A172 (cell line): ENCODE measurements around the gene ZBTB5. TPM values are rescaled to one million over a fixed set of nuclear protein-coding genes. Genes with fewer than 3 reads are reported as not detected.
"Not testable (repeated sequence)": the region's sequence is repeated elsewhere in the genome, so short reads cannot be mapped to it uniquely, and the experiment has no call there.

Experiments used
- DNase-seq: peaks from one replicate; pipeline ENCODE4 v3.0.0-alpha.2; 2015; ENCODE audit warnings: low spot score
- total RNA-seq: library from RNA; depleted of rRNA; stranded (reverse); fragments of >200 nt; shearing (Covaris generic); gene quantifications from 2 replicates; pipeline ENCODE4 v1.2.3, GENCODE V29; 2014; rRNA removed

The ZBTB5 gene, protein sequence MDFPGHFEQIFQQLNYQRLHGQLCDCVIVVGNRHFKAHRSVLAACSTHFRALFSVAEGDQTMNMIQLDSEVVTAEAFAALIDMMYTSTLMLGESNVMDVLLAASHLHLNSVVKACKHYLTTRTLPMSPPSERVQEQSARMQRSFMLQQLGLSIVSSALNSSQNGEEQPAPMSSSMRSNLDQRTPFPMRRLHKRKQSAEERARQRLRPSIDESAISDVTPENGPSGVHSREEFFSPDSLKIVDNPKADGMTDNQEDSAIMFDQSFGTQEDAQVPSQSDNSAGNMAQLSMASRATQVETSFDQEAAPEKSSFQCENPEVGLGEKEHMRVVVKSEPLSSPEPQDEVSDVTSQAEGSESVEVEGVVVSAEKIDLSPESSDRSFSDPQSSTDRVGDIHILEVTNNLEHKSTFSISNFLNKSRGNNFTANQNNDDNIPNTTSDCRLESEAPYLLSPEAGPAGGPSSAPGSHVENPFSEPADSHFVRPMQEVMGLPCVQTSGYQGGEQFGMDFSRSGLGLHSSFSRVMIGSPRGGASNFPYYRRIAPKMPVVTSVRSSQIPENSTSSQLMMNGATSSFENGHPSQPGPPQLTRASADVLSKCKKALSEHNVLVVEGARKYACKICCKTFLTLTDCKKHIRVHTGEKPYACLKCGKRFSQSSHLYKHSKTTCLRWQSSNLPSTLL
- 8.9 and 9.7 TPM in 2 replicates for total RNA-seq

DNA sequence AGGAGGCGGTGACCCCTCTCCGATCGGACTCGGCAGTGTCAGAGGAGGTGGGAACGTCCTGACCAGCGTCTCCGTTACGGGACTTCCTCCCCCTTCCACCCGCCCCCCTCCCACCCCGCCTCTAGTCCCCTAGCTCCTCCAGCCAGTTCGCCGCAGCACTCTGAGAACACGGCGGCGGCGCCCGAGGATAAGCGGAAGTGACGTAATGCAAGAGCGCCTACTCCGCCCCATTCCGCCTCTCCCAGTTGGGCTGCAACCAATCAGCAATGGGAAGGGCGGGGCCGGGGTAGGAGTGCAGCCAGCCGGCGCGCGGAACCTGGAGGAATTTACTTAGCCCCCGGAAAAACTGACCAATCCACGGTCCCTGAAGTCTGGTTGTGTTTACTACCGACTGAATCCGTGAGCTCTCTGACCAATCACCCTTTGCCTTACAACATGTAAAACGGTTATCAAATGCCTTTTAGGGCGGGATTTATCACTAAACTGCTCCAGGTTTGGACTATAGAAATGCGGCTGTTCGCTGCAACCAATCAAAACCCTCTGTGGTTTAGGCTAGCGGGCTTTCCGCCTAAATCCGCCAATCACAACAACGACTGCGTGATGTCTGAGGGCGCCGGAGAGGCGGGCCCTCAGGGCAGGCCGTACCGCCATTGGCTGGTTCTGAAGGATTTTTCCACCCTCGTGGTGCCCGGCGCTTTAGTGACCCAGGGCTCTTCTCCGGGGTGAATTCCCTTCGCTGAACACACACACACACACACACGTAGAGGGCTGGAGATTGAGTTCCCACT lies at the start of gene ZBTB5:
Gene ZBTB5, minus strand, starts transcription at position 202 of the 788 bp plus-strand sequence. CDS start 22,899 bp downstream, outside the sequence.
- DNase-seq, result peak; percentile 99

DNA sequence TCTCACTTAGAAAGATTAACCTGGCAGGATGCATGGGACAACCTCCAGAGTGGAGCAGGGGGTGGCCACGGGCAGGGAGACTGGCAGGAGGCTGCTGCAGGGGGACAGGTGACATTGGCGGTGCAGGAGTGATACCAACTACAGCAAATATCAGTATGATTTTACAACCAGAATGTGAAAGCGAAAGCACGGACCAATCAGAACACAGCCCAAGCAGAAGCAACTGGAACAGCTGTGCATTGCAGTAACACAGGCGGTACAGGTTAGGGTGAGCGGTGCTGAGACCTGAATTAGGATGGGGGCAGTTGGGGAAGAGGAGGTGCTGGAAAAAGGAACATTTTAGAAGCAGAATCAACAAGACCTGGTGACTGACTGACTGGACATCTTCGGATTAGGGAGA lies 49.7 kb upstream of the ZBTB5 start:
- no peak for DNase-seq

DNA sequence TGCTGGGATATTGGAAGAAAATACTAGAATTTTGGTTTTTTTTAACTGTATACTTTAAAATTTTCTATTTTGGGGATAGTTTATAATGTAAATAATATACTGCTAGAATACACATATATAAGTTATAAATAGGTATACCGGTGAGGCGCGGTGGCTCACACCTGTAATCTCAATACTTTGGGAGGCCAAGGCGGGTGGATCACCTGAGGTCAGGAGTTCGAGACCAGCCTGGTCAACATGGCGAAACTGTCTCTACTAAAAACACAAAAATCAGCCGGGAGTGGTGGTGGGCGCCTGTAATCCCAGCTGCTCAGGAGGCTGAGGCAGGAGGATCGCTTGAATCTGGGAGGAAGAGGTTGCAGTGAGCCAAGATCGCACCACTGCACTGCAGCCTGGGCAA lies 49.2 kb upstream of the ZBTB5 start:
- not testable (repeated sequence) for DNase-seq

DNA sequence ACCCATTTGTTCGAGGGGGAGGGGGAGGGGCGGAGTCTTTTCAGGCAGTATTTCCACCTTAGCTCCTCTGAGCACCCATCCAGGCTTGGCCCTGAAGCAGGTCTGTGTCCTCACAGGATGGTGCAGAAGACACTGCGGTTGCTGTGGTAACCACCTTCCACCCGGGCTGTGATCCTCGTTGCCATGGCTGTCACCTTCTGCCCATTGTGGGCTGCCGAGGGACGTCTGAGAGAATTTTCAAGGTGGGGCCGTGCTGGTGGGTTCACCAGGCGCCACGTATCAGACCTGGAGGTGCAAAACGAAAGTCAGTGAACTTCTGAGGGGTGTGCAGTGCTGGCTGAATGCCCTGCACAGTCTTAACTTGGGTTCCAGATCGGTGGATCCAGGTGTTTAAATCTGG lies 47.2 kb upstream of the ZBTB5 start:
- no peak for DNase-seq

DNA sequence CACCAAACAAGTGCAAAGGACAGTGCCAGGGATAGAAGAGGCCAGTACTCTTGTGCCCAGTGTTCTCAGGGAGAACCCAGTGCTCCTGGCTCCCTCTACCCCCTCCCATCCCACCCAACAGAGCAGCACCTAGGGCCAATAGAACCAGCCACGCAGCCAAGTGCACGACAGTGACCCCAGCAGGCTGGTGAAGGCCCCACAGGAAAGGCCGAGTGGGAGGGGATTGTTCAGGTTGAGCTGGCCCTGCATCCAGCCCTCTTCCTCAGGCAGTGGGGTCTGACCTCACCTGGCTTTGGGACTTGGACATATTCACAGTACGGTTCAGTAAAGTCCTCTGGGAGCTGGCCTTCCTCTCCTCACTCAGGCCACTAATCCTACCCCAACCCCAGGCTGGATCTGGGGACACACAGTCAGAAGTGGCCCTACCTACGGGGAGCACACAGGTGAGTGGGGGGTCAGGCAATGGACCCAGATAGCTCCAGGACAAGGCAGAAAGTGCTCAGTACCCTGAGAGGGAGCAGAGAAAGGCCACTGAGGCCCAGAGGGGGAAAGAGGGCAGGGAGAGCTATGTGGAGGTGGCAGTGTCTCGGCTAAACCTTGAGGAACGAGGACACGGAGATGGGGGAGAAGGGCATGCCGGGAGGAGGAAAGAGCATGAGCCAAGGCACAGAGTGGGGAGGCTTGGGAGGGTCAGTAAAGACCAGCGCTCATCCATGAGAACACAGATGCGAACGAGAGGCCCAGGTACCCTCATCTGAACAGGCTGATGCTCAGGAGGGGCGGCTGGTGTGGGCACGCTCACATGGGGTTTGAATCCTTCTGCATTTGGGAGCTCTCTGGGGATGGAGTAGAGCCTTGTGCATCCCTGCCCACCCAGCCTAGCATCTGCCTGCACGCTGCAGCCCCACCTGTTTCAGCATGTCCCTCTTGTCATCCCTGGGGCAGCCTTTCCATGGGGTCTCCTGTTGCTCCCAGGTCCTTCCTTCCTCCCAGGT lies 46.1 kb upstream of the ZBTB5 start:
- no peak for DNase-seq

DNA sequence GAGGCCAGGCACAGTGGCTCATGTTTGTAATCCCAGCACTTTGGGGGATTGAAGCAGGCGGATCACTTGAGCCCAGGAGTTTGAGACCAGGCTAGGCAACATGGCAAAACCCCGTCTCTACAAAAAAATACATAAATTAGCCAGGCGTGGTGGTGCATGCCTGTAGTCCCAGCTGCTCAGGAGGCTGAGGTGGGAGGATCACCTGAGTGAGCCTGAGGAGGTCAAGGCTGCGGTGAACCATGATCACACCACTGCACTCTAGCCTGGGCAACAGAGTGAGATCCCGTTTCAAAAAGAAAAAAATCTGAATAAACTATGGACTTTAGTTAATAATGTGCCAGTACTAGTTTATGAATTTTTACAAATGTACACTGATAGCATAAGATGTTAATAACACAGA lies 44.8 kb upstream of the ZBTB5 start:
- not testable (repeated sequence) for DNase-seq

DNA sequence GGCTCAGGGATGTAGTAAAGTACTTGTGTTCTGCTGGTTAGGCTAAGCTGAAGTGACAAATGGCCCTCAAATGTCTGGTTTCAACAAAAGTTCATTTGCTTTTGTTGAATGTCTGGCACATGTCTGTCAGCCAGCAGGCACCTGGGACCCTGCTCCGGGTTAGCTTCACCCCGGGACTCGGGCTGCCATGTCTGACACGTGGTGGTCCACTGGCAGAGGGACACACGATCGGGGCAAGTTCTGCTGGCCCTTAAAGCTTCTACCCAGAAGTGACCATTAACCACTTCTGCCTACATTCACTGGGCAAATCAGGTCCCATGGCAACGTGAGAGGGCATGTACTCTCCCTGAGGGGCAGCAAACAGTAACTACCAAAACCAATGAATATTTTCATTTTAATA lies 44.3 kb upstream of the ZBTB5 start:
- no peak for DNase-seq

DNA sequence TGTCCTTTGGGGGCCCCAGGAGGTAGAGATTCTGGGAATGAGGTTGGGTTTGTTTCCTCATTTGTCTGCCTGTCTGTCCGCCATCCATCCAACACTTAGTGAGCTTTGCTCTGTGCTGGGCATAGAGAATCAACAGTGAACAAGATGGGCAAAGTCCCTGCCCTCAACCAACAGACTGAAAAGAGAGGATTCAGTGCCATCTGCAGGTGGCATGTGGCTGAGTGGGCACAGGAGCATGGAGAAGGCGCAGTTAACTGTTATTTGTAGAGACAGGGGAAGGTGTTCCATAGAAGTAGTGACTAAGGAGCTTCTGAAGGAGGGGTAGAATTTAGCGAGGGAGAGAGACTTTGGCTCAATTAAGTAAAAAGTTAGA lies 43.6 kb upstream of the ZBTB5 start:
- DNase-seq, result no peak

DNA sequence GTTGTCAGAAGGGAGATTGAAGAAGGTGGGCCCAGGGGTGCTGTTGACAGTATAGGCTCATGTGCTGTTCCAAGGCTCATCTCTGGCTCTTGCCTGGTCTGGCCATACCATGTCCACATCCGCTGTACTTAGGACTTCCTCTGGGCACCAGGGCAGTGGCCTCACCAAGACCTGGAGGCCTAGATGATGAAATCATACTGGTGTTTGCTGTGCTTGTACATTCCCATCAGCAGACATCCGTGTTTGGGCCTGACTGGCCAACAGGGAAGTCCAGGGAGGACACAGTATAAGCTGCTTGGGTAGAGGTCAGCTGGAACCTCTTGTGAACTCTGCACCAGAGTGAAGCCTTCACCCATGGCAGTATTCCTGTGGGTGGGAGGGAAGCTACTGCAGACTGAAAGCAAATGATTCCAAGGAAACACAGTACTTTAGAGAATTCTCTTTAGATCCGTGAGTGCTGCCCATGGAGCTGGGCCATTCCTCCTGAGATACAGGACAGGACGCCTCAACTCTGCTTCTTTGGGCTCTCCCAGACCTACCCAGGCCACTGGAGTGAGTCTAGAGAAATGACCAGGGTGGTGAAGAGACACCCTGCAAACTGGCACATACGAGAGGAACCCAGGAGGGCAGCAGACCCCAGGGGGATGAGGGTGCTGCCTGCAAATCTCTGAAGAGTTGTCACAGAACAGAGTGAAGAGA lies 43.0 kb upstream of the ZBTB5 start:
- no peak for DNase-seq

DNA sequence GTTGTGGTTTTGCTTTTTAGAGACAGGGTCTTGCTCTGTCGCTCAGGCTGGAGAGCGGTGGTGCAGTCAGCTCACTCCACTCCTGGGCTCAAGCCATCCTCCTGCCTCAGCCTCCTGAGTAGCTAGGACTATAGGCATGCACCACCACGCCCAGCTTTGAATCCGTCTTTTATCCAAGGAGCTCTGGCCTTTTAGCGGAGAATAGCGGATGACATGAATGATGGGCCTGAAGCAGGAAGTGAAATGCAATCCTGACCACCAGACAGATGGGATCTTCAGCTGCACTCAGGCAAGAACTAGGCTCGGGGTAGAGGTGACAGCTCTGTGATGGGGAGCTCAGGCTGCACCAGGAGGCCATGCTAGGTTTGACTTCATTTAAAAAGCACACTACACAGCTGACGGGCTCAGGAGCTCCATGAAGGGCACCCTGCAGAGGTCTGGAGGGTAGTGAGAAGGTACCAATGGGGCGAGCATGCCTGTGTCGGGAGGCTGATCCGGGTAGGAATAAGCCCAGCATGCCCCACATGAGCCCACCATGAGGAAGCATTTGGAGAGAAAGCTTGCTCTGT lies 42.4 kb upstream of the ZBTB5 start:
- no peak for DNase-seq

DNA sequence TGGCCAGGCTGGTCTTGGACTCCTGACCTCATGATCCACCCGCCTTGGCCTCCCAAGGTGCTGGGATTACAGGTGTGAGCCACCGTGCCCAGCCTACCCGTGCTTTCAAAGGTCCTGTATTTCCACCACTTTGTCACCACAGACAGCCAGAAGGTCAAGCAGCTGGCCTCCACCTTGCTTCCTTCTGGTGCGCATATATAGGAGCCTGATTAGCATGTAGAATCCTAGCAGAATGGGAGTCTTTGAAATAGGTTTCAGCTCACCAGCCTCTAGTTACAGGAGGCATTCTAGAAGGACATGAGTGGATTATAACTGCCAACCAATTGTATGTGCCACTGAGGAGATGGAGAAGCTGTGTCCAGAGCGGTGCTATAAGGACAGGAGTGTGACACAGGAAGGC lies 39.4 kb upstream of the ZBTB5 start:
- DNase-seq, result no peak

DNA sequence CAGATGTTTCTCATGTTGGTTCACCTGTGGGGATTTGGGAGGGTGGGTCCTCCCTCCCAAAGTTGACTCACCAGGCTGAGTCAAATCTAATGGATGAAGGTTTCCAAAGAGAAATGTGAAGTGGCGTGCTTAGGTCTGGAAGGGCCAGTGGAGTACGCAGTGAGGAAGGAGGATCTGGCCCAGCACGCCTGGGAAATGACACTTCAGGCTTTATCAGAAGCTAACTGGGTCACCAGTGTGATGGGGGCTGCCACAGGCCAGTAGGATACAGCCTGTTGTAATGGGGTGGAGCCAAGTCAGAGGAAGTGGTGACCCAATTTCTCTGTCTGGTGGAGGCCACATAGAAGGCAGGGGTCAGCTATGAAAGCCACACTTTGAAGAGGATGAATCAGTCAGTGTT lies 38.5 kb upstream of the ZBTB5 start:
- DNase-seq, result no peak

DNA sequence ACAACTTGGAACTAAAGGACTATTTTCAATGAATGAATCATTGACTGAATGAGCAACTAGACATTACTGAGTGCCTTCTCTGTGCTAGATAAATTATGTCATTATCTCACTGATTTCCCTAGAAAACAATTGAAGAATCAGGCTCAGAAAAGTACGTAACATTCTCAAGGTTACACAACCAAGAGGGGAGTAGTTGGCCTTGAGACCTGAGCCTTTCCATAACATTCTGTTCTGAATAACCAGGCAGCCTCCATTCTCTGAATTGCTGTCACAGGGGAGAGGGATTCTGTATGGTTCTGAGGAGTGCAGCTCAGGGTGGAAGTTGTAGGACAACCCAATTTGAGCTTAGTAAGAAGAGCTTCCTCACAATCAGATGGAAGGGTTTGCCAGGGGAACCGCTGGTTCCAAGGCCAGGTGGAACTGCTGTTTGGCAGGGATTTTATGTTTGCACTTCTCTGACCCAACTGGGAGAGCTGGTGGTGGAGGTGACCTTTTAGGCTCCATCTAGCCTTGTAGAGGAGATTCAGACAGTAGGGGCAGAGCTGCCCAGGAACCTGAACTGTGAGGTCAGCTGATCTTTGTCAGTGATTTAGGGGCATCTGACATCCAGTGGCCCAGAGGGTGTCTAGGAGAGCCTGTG lies 36.8 kb upstream of the ZBTB5 start:
- no peak for DNase-seq

DNA sequence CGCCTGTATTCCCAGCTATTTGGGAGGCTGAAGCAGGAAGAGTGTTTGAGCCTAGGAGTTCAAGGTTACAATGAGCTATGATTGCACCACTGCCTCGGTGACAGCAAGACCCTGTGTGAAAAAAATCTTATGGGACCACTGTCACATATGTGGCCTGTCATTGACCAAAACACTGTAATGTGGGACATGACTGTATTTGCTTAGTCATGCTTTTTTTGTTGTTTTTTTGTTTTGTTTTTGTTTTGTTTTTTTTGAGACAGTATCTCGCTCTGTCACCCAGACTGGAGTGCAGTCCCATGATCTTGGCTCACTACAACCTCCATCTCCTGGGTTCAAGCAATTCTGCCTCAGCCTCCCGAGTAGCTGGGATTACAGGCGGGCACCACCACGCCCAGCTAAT lies 34.0 kb upstream of the ZBTB5 start:
- no peak for DNase-seq

DNA sequence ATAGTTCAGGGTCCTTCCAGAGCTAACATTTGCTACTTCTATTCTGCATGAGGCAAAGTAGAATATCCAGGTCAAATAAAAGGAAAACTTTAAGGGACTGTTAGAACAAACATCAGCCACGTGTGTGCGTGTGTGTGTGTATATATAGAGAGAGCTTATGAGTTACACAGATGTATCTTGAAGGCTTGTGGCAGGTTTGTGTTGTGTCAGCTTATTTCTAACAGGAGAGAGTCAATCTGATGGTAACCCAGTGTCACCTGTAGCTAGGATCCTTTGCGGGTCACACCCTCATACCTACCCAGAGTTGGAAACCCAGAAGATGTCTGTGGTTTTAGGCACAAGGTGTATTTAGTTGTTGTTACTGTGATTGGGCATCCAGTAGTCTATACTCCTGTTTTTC lies 33.2 kb upstream of the ZBTB5 start:
- DNase-seq, result no peak

DNA sequence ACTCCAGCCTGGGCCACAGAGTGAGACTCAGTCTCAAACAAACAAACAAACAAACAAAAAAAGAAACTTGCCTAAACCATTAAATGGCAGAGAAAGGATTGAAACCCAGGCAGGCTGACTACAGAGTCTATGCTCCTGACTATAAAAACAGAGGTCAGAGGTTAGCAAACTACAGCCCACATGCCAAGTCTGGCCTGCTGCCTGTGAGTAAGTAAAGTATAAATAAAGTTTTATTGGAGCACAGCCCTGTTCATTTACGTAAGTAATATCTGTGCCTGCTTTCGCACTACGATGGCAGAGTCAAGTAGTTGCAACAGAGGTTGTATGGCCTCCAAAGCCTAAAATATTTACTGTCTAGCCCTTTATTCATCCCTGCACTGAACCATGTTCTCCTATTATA lies 32.1 kb upstream of the ZBTB5 start:
- no peak for DNase-seq

DNA sequence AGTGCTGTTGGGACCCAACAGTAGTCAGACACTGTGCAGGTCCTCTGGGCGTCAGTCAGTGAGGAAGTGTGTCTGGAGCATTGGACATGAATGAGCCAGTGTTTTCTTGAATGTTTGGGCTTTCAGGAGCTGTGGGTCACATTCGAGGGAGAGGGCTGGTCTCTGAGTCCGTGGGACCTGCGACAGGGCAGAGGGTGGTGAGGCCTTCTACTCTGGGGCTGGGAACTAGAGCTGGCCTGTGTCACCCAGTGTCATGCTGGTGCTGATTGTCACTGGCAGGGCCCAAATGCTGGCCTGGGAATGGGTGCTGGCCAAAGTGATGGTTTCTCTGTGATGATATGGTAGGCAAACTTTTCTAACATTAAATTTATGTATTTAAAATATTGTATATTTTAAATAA lies 30.8 kb upstream of the ZBTB5 start:
- DNase-seq, result no peak

DNA sequence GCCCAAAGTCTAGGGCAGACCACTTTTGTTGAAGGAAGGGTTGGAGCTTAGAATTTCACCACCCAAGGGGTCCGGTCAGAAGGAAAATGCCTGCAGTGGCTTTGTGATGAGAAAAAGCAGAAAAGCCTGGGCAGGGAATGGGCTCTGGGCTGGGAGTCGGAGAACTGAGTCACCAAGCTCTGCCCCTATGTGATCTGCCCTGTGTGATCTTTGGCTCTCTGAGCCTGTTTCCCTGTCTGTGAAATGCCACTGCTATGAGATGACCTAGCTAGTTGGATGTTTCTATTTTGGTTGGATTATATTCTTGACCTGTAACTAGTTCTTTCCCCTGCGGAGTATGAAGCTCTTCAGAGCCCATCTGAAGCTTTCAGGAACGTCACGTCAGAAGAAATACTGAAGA lies 30.3 kb upstream of the ZBTB5 start:
- no peak for DNase-seq

DNA sequence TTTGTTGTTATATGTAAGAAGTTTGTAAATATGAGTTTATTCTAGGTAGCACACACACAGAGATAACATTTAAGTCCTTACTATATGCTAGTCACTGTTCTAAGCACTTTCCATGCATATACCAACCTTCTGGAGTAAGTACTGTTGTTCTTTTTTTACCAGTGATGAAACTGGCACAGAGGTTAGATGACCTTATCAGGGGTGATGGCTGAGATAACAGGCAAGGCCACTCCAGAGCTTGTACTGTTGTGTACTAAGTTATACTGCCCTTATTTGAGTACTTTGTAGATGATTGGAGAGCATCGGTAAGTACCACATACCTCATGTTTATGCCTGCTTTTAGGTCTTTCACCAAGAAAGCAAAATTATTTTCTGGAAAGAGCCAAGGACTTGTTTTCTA lies 26.7 kb upstream of the ZBTB5 start:
- no peak for DNase-seq
